HEK293 (cell line): ENCODE results near the gene ANAPC2.

Experiments used
- BCL11B ChIP-seq: fragments of 450-650 bp; formaldehyde crosslinking; IDR thresholded peaks from 2 replicates; pipeline ENCODE4 v1.5.1; 2016; ENCODE audit warnings: low read depth, missing biosample characterization, missing genetic modification characterization
- GLI2 ChIP-seq: fragments of 450-650 bp; formaldehyde crosslinking; IDR thresholded peaks from 2 replicates; pipeline ENCODE4; 2017; ENCODE audit warnings: missing biosample characterization, missing genetic modification characterization, low read depth, borderline replicate concordance
- KLF8 ChIP-seq: fragments of 450-650 bp; formaldehyde crosslinking; IDR thresholded peaks from 2 replicates; pipeline ENCODE4 v1.5.1; 2016; ENCODE audit warnings: missing biosample characterization, missing genetic modification characterization
- MEIS1 ChIP-seq: sonication (generic); formaldehyde crosslinking; IDR thresholded peaks from 2 replicates; pipeline ENCODE4 v1.8.1; 2022; ENCODE audit warnings: missing genetic modification reagents, mild to moderate bottlenecking, borderline replicate concordance
- MZF1 ChIP-seq: fragments of 450-650 bp; formaldehyde crosslinking; IDR thresholded peaks from 2 replicates; pipeline ENCODE4 v1.5.1; 2017; ENCODE audit warnings: missing biosample characterization, missing genetic modification characterization, borderline replicate concordance
- OVOL3 ChIP-seq: fragments of 450-650 bp; formaldehyde crosslinking; IDR thresholded peaks from 2 replicates; pipeline ENCODE4 v1.5.1; 2016; ENCODE audit warnings: missing biosample characterization, missing genetic modification characterization
- REPIN1 ChIP-seq: fragments of 450-650 bp; formaldehyde crosslinking; IDR thresholded peaks from 2 replicates; pipeline ENCODE4 v1.5.1; 2017; ENCODE audit warnings: missing biosample characterization, missing genetic modification characterization, low read depth
- SCRT2 ChIP-seq: fragments of 450-650 bp; formaldehyde crosslinking; IDR thresholded peaks from 2 replicates; pipeline ENCODE4 v1.5.1; 2016; ENCODE audit warnings: missing biosample characterization, missing genetic modification characterization
- TCF7L2 ChIP-seq: IDR thresholded peaks from 2 replicates; pipeline ENCODE4 v1.6.1; 2011; ENCODE audit warnings: low read depth, mild to moderate bottlenecking, inconsistent platforms, low read length, moderate library complexity, borderline replicate concordance
- WT1 ChIP-seq: fragments of 450-650 bp; formaldehyde crosslinking; IDR thresholded peaks from 2 replicates; pipeline ENCODE4 v1.5.1; 2016; ENCODE audit warnings: missing biosample characterization, missing genetic modification characterization
- ZBTB10 ChIP-seq: fragments of 450-650 bp; formaldehyde crosslinking; IDR thresholded peaks from 2 replicates; pipeline ENCODE4 v1.5.1; 2016; ENCODE audit warnings: missing biosample characterization, missing genetic modification characterization
- ZBTB26 ChIP-seq: fragments of 450-650 bp; formaldehyde crosslinking; optimal IDR thresholded peaks from 2 replicates; pipeline ENCODE3; 2016; ENCODE audit warnings: missing biosample characterization, mild to moderate bottlenecking, missing genetic modification characterization
- ZFHX2 ChIP-seq: fragments of 450-650 bp; formaldehyde crosslinking; conservative IDR thresholded peaks from 2 replicates; pipeline ENCODE4 v1.5.1; 2016; ENCODE audit warnings: missing biosample characterization, missing genetic modification characterization
- ZNF121 ChIP-seq: fragments of 450-650 bp; formaldehyde crosslinking; IDR thresholded peaks from 2 replicates; pipeline ENCODE4 v1.5.1; 2016; ENCODE audit warnings: missing biosample characterization, missing genetic modification characterization
- ZNF19 ChIP-seq: fragments of 450-650 bp; formaldehyde crosslinking; IDR thresholded peaks from 2 replicates; pipeline ENCODE4; 2016; ENCODE audit warnings: missing biosample characterization, missing genetic modification characterization, low read depth
- ZNF2 ChIP-seq: fragments of 450-650 bp; formaldehyde crosslinking; IDR thresholded peaks from 2 replicates; pipeline ENCODE4 v1.5.1; 2016; ENCODE audit warnings: missing biosample characterization, missing genetic modification characterization
- ZNF214 ChIP-seq: fragments of 450-650 bp; formaldehyde crosslinking; IDR thresholded peaks from 2 replicates; pipeline ENCODE4 v1.5.1; 2017; ENCODE audit warnings: missing biosample characterization, mild to moderate bottlenecking, missing genetic modification characterization, borderline replicate concordance
- ZNF221 ChIP-seq: fragments of 450-650 bp; formaldehyde crosslinking; IDR thresholded peaks from 2 replicates; pipeline ENCODE4 v1.5.1; 2017; ENCODE audit warnings: missing biosample characterization, missing genetic modification characterization, borderline replicate concordance
- ZNF23 ChIP-seq: fragments of 450-650 bp; formaldehyde crosslinking; IDR thresholded peaks from 2 replicates; pipeline ENCODE4 v1.5.1; 2016; ENCODE audit warnings: missing biosample characterization, missing genetic modification characterization, borderline replicate concordance
- ZNF248 ChIP-seq: fragments of 450-650 bp; formaldehyde crosslinking; IDR thresholded peaks from 2 replicates; pipeline ENCODE4 v1.5.1; 2017; ENCODE audit warnings: missing biosample characterization, missing genetic modification characterization
- ZNF292 ChIP-seq: fragments of 450-650 bp; formaldehyde crosslinking; IDR thresholded peaks from 2 replicates; pipeline ENCODE4 v1.5.1; 2016; ENCODE audit warnings: low read depth, missing biosample characterization, missing genetic modification characterization, borderline replicate concordance
- ZNF311 ChIP-seq: fragments of 450-650 bp; formaldehyde crosslinking; IDR thresholded peaks from 2 replicates; pipeline ENCODE4 v1.5.1; 2017; ENCODE audit warnings: missing biosample characterization, missing genetic modification characterization, borderline replicate concordance
- ZNF391 ChIP-seq: fragments of 450-650 bp; formaldehyde crosslinking; IDR thresholded peaks from 2 replicates; pipeline ENCODE4 v1.5.1; 2016; ENCODE audit warnings: low read depth, missing biosample characterization, missing genetic modification characterization, borderline replicate concordance
- ZNF501 ChIP-seq: fragments of 450-650 bp; formaldehyde crosslinking; IDR thresholded peaks from 2 replicates; pipeline ENCODE4 v1.5.1; 2016; ENCODE audit warnings: missing biosample characterization, missing genetic modification characterization
- ZNF510 ChIP-seq: fragments of 450-650 bp; formaldehyde crosslinking; IDR thresholded peaks from 2 replicates; pipeline ENCODE4 v1.5.1; 2018; ENCODE audit warnings: mild to moderate bottlenecking, missing genetic modification characterization, missing biosample characterization; ENCODE audit not compliant: insufficient replicate concordance
- ZNF514 ChIP-seq: fragments of 450-650 bp; formaldehyde crosslinking; IDR thresholded peaks from 2 replicates; pipeline ENCODE4 v1.5.1; 2016; ENCODE audit warnings: missing biosample characterization, missing genetic modification characterization
- ZNF529 ChIP-seq: fragments of 450-650 bp; formaldehyde crosslinking; IDR thresholded peaks from 2 replicates; pipeline ENCODE4 v1.5.1; 2017; ENCODE audit warnings: missing genetic modification characterization, missing biosample characterization; ENCODE audit not compliant: insufficient replicate concordance
- ZNF600 ChIP-seq: fragments of 450-650 bp; formaldehyde crosslinking; IDR thresholded peaks from 2 replicates; pipeline ENCODE4 v1.5.1; 2016; ENCODE audit warnings: missing biosample characterization, missing genetic modification characterization
- ZNF623 ChIP-seq: fragments of 450-650 bp; formaldehyde crosslinking; IDR thresholded peaks from 2 replicates; pipeline ENCODE4 v1.5.1; 2016; ENCODE audit warnings: missing biosample characterization, missing genetic modification characterization
- ZNF658 ChIP-seq: fragments of 450-650 bp; formaldehyde crosslinking; IDR thresholded peaks from 2 replicates; pipeline ENCODE4; 2016; ENCODE audit warnings: missing biosample characterization, missing genetic modification characterization
- ZNF660 ChIP-seq: fragments of 450-650 bp; IDR thresholded peaks from 2 replicates; pipeline ENCODE4 v1.5.1; 2018; ENCODE audit warnings: missing biosample characterization, mild to moderate bottlenecking, missing genetic modification characterization
- TF ChIP-seq, protein P1 (sequence below): fragments of 450-650 bp; formaldehyde crosslinking; IDR thresholded peaks from 2 replicates; pipeline ENCODE4 v1.5.1; 2016; ENCODE audit warnings: missing biosample characterization, missing genetic modification characterization, borderline replicate concordance
- TF ChIP-seq, protein P2 (sequence below): fragments of 450-650 bp; formaldehyde crosslinking; IDR thresholded peaks from 2 replicates; pipeline ENCODE4 v1.5.1; 2016; ENCODE audit warnings: missing biosample characterization, missing genetic modification characterization, low read depth

The ANAPC2 gene

GRCh38 chr9:137236238-137236935, 48.0 kb upstream of the ANAPC2 start (continued):
- peak; percentile 90 for TF ChIP-seq ZBTB10 (tag by site-specific recombination)
- TF ChIP-seq, protein P1, sequence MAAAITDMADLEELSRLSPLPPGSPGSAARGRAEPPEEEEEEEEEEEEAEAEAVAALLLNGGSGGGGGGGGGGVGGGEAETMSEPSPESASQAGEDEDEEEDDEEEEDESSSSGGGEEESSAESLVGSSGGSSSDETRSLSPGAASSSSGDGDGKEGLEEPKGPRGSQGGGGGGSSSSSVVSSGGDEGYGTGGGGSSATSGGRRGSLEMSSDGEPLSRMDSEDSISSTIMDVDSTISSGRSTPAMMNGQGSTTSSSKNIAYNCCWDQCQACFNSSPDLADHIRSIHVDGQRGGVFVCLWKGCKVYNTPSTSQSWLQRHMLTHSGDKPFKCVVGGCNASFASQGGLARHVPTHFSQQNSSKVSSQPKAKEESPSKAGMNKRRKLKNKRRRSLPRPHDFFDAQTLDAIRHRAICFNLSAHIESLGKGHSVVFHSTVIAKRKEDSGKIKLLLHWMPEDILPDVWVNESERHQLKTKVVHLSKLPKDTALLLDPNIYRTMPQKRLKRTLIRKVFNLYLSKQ, result no peak
- no peak for TF ChIP-seq ZNF600
- no peak for TF ChIP-seq ZNF529
- TF ChIP-seq BCL11B, result no peak; the same call in 1 of the 2 replicates
- no peak; the same call in 1 of the 2 replicates for TF ChIP-seq OVOL3 (tag by site-specific recombination)
- TF ChIP-seq ZFHX2 (tag by site-specific recombination), result peak; percentile 87
- TF ChIP-seq GLI2 (tag by site-specific recombination), result no peak
- no peak for TF ChIP-seq ZNF623 (tag by site-specific recombination)
- TF ChIP-seq WT1 (tag by site-specific recombination), result peak; percentile 20; the same call in 1 of the 2 replicates
- no peak for TF ChIP-seq ZNF221
- no peak for TF ChIP-seq ZNF292 (tag by site-specific recombination)
- no peak for TF ChIP-seq ZNF214
- TF ChIP-seq SCRT2 (tag by site-specific recombination), result 0 out of 2 replicates have a peak, but pooled peaks have one; percentile 16
- TF ChIP-seq ZNF501 (tag by site-specific recombination), result peak; percentile 53; the same call in 1 of the 2 replicates
- no peak for TF ChIP-seq ZNF248
- no peak for TF ChIP-seq ZNF311
- TF ChIP-seq ZNF658 (tag by site-specific recombination), result no peak
- no peak for TF ChIP-seq ZNF19
- TF ChIP-seq REPIN1 (tag by site-specific recombination), result no peak
- TF ChIP-seq ZNF2 (tag by site-specific recombination), result no peak
- no peak for TF ChIP-seq ZNF514 (tag by site-specific recombination)
- peak; percentile 83 for TF ChIP-seq ZNF660 (tag by site-specific recombination)
- TF ChIP-seq ZBTB26 (tag by site-specific recombination), result peak; percentile 26
- no peak for TF ChIP-seq MEIS1
- TF ChIP-seq KLF8, result peak; percentile 84
- TF ChIP-seq MZF1 (tag by site-specific recombination), result no peak
- TF ChIP-seq TCF7L2, result no peak
- no peak for TF ChIP-seq ZNF23 (tag by site-specific recombination)
- no peak for TF ChIP-seq ZNF121 (tag by site-specific recombination)
- no peak for TF ChIP-seq ZNF510 (tag by site-specific recombination)
- TF ChIP-seq, protein P2, sequence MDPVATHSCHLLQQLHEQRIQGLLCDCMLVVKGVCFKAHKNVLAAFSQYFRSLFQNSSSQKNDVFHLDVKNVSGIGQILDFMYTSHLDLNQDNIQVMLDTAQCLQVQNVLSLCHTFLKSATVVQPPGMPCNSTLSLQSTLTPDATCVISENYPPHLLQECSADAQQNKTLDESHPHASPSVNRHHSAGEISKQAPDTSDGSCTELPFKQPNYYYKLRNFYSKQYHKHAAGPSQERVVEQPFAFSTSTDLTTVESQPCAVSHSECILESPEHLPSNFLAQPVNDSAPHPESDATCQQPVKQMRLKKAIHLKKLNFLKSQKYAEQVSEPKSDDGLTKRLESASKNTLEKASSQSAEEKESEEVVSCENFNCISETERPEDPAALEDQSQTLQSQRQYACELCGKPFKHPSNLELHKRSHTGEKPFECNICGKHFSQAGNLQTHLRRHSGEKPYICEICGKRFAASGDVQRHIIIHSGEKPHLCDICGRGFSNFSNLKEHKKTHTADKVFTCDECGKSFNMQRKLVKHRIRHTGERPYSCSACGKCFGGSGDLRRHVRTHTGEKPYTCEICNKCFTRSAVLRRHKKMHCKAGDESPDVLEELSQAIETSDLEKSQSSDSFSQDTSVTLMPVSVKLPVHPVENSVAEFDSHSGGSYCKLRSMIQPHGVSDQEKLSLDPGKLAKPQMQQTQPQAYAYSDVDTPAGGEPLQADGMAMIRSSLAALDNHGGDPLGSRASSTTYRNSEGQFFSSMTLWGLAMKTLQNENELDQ (tag by site-specific recombination), result no peak
- TF ChIP-seq ZNF391 (tag by site-specific recombination), result no peak
